ENCODE data around the gene FOXD4L1. TPM values are rescaled to one million over a fixed set of nuclear protein-coding genes. Genes with fewer than 3 reads are reported as not detected.

FOXD4L1 gene
- total and polyA plus RNA-seq, 9 of the 15 experiments (the other 6 are each of a cell fraction or from before 2014, with no cell fraction given): 0.06 to 0.47 (median 0.22) TPM; not detected in 2

- TF ChIP-seq MGA (IDR thresholded peaks at IDR 0.05) (peak; percentile 58), ZBTB17 (CRISPR knock-in tag; IDR thresholded peaks at IDR 0.05) (0 out of 2 replicates have a peak, but pooled peaks have one; percentile 41), MTA3 (IDR thresholded peaks at IDR 0.05; ENCODE audit: borderline replicate concordance) (peak; percentile 21; the same call in 1 of the 2 replicates), POLR2G (IDR thresholded peaks at IDR 0.05; ENCODE audit: low read depth, low read length) (peak; percentile 82), UBTF (IDR thresholded peaks at IDR 0.05; ENCODE audit: borderline replicate concordance in 1 of 2, low read depth in 2 of 2, low read length in 2 of 2) (0 out of 4 replicates have a peak, but pooled peaks have one; percentile 22 to 35), CTBP1 (IDR thresholded peaks at IDR 0.05; ENCODE audit: borderline replicate concordance) (peak; percentile 50; the same call in 1 of the 2 replicates), RBFOX2 (IDR thresholded peaks at IDR 0.05; ENCODE audit: low read depth, low read length) (peak; percentile 74), ZFX (CRISPR knock-in tag; IDR thresholded peaks at IDR 0.05) (peak; percentile 77), PHF8 (IDR thresholded peaks at IDR 0.05; ENCODE audit: borderline replicate concordance, low read length) (peak; percentile 43; the same call in 1 of the 2 replicates), SUPT5H (IDR thresholded peaks at IDR 0.05) (peak; percentile 46; the same call in 1 of the 2 replicates), NRF1 (conservative IDR thresholded peaks at IDR 0.05 in 1 of 2, IDR thresholded peaks at IDR 0.05 in 1 of 2) (peak; percentile 58 to 62)
Measured at GRCh38 chr2:113541204-113541975, 42.9 kb downstream of the FOXD4L1 start (continued).

All from K562 (cell line).